NB4 (cell line): Measurements from ENCODE around the gene GLT8D2.

Experiments used
- CTCF ChIP-seq: IDR thresholded peaks from one replicate; pipeline ENCODE4 v1.5.1; 2012; ENCODE audit warnings: low read depth, low read length
- MAX ChIP-seq: IDR thresholded peaks from 2 replicates; pipeline ENCODE4 v1.6.1; 2011; ENCODE audit warnings: low read depth, low read length
- POLR2A ChIP-seq: IDR thresholded peaks from 2 replicates; pipeline ENCODE4 v1.6.1; 2011; ENCODE audit warnings: mild to moderate bottlenecking; ENCODE audit not compliant: insufficient read length; ENCODE audit errors: extremely low read depth

- TF ChIP-seq CTCF: no peak
- TF ChIP-seq MAX: no peak
- no peak for TF ChIP-seq POLR2A
Observed at GRCh38 chr12:103947871-103948555, 102.0 kb downstream of the GLT8D2 start.
